ENCODE data around the gene TOMM34. TPM values are rescaled to one million over a fixed set of nuclear protein-coding genes. Genes with fewer than 3 reads are reported as not detected.

TOMM34 gene
- total and polyA plus RNA-seq, 2 of the 13 experiments (the other 11 are each of a cell fraction or from before 2014, with no cell fraction given): 36.2 to 52.0 TPM

- TF ChIP-seq FOXP4 (CRISPR knock-in tag; IDR thresholded peaks at IDR 0.05) (no peak), GABPA (IDR thresholded peaks at IDR 0.05; ENCODE audit: low read depth, low read length) (no peak), GABPA (CRISPR knock-in tag; IDR thresholded peaks at IDR 0.05; ENCODE audit: low read depth) (no peak; the same call in 1 of the 2 replicates), HMG20B (CRISPR knock-in tag; conservative IDR thresholded peaks at IDR 0.05) (no peak), HNF4G (IDR thresholded peaks at IDR 0.05; ENCODE audit: borderline replicate concordance, low read depth, low read length) (no peak), HNF4G (CRISPR knock-in tag; IDR thresholded peaks at IDR 0.05; ENCODE audit: borderline replicate concordance, low read depth) (no peak), ZNF574 (CRISPR knock-in tag; IDR thresholded peaks at IDR 0.05) (no peak), ZSCAN21 (CRISPR knock-in tag; IDR thresholded peaks at IDR 0.05; ENCODE audit: borderline replicate concordance) (peak; percentile 35; the same call in 1 of the 2 replicates), CBX2 (IDR thresholded peaks at IDR 0.05; ENCODE audit: low read depth, low read length) (no peak), CBX2 (CRISPR knock-in tag; IDR thresholded peaks at IDR 0.05; ENCODE audit: low read depth) (no peak), HOXD1 (CRISPR knock-in tag; IDR thresholded peaks at IDR 0.05) (no peak), BRF2 (CRISPR knock-in tag; IDR thresholded peaks at IDR 0.05) (no peak), NFE2L2 (IDR thresholded peaks at IDR 0.05; ENCODE audit: low read length) (no peak), NFRKB (IDR thresholded peaks at IDR 0.05) (no peak), ZFP82 (CRISPR knock-in tag; IDR thresholded peaks at IDR 0.05; ENCODE audit: borderline replicate concordance) (no peak), ZNF557 (CRISPR knock-in tag; IDR thresholded peaks at IDR 0.05) (no peak), ZNF713 (CRISPR knock-in tag; IDR thresholded peaks at IDR 0.05) (no peak), ZNF317 (CRISPR knock-in tag; IDR thresholded peaks at IDR 0.05) (no peak), ZNF709 (CRISPR knock-in tag; IDR thresholded peaks at IDR 0.05) (peak; percentile 25; the same call in 1 of the 2 replicates), PAX8 (CRISPR knock-in tag; IDR thresholded peaks at IDR 0.05; ENCODE audit: borderline replicate concordance) (no peak)
- TF ChIP-seq, protein P1, sequence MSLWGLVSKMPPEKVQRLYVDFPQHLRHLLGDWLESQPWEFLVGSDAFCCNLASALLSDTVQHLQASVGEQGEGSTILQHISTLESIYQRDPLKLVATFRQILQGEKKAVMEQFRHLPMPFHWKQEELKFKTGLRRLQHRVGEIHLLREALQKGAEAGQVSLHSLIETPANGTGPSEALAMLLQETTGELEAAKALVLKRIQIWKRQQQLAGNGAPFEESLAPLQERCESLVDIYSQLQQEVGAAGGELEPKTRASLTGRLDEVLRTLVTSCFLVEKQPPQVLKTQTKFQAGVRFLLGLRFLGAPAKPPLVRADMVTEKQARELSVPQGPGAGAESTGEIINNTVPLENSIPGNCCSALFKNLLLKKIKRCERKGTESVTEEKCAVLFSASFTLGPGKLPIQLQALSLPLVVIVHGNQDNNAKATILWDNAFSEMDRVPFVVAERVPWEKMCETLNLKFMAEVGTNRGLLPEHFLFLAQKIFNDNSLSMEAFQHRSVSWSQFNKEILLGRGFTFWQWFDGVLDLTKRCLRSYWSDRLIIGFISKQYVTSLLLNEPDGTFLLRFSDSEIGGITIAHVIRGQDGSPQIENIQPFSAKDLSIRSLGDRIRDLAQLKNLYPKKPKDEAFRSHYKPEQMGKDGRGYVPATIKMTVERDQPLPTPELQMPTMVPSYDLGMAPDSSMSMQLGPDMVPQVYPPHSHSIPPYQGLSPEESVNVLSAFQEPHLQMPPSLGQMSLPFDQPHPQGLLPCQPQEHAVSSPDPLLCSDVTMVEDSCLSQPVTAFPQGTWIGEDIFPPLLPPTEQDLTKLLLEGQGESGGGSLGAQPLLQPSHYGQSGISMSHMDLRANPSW (CRISPR knock-in tag; IDR thresholded peaks at IDR 0.05; ENCODE audit: borderline replicate concordance): no peak
- TF ChIP-seq, protein P2, sequence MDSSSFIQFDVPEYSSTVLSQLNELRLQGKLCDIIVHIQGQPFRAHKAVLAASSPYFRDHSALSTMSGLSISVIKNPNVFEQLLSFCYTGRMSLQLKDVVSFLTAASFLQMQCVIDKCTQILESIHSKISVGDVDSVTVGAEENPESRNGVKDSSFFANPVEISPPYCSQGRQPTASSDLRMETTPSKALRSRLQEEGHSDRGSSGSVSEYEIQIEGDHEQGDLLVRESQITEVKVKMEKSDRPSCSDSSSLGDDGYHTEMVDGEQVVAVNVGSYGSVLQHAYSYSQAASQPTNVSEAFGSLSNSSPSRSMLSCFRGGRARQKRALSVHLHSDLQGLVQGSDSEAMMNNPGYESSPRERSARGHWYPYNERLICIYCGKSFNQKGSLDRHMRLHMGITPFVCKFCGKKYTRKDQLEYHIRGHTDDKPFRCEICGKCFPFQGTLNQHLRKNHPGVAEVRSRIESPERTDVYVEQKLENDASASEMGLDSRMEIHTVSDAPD (CRISPR knock-in tag; IDR thresholded peaks at IDR 0.05): 0 out of 2 replicates have a peak, but pooled peaks have one; percentile 6
Measured at GRCh38 chr20:44910690-44911262, 49.4 kb downstream of the TOMM34 start (continued).
